ENCODE measurements around the gene FOSL2.
A peak's percentile ranks its signal among the peaks of the same experiment; 100 is the strongest.

Gene FOSL2

GRCh38 chr2:28377195-28377816, 15.4 kb upstream of the FOSL2 start:
- no peaks in the 10 kb centered on the region for H3K9me3 ChIP-seq (ENCODE audit: insufficient read depth, low read depth, low read length)
- peaks cover 37% of the 10 kb centered on the region for H3K27me3 ChIP-seq (ENCODE audit: insufficient read depth, low read length)
- H3K27ac ChIP-seq (ENCODE audit: low read depth, low read length) = no peak overlapping the region
- 94% methylated on average over 19 of the region's 19 CpGs for WGBS
- H3K36me3 ChIP-seq (ENCODE audit: insufficient read depth, low read length) = no peaks in the 10 kb centered on the region
- no peak overlapping the region for H3K9ac ChIP-seq (ENCODE audit: low read depth, low read length)
- H3K4me3 ChIP-seq (ENCODE audit: low read length) = no peak overlapping the region
- no peaks in the 10 kb centered on the region for H3K4me1 ChIP-seq (ENCODE audit: insufficient read depth, low read length)

- Histone ChIP-seq H3K9me3 (ENCODE audit: insufficient read depth, low read depth, low read length) (no peaks in the 10 kb centered on the region), H3K4me1 (ENCODE audit: insufficient read depth, low read length) (no peaks in the 10 kb centered on the region), H3K27me3 (ENCODE audit: insufficient read depth, low read length) (peaks cover 45% of the 10 kb centered on the region), H3K9ac (ENCODE audit: low read depth, low read length) (no peak overlapping the region), H3K27ac (ENCODE audit: low read depth, low read length) (no peak overlapping the region), H3K4me3 (ENCODE audit: low read length) (no peak overlapping the region), H3K36me3 (ENCODE audit: insufficient read depth, low read length) (no peaks in the 10 kb centered on the region)
- WGBS = 93% methylated on average over 9 of the region's 9 CpGs
Observed at GRCh38 chr2:28377984-28378678, 14.5 kb upstream of the FOSL2 start.

- Histone ChIP-seq H3K27ac (ENCODE audit: low read depth, low read length) (no peak overlapping the region), H3K9me3 (ENCODE audit: insufficient read depth, low read depth, low read length) (no peaks in the 10 kb centered on the region), H3K27me3 (ENCODE audit: insufficient read depth, low read length) (peaks cover 47% of the 10 kb centered on the region), H3K36me3 (ENCODE audit: insufficient read depth, low read length) (no peaks in the 10 kb centered on the region), H3K4me3 (ENCODE audit: low read length) (no peak overlapping the region), H3K4me1 (ENCODE audit: insufficient read depth, low read length) (no peaks in the 10 kb centered on the region), H3K9ac (ENCODE audit: low read depth, low read length) (no peak overlapping the region)
- WGBS = 92% methylated on average over 16 of the region's 16 CpGs
Observed at GRCh38 chr2:28378679-28379584, 13.7 kb upstream of the FOSL2 start.

GRCh38 chr2:28380219-28380618, 12.4 kb upstream of the FOSL2 start:
- no peak overlapping the region for H3K9ac ChIP-seq (ENCODE audit: low read depth, low read length)
- H3K4me3 ChIP-seq (ENCODE audit: low read length) = no peak overlapping the region
- WGBS = 87% methylated on average over 6 of the region's 6 CpGs
- no peaks in the 10 kb centered on the region for H3K9me3 ChIP-seq (ENCODE audit: insufficient read depth, low read depth, low read length)
- H3K27ac ChIP-seq (ENCODE audit: low read depth, low read length) = no peak overlapping the region
- no peaks in the 10 kb centered on the region for H3K4me1 ChIP-seq (ENCODE audit: insufficient read depth, low read length)
- no peaks in the 10 kb centered on the region for H3K36me3 ChIP-seq (ENCODE audit: insufficient read depth, low read length)
- peaks cover 52% of the 10 kb centered on the region for H3K27me3 ChIP-seq (ENCODE audit: insufficient read depth, low read length)

- H3K4me3 ChIP-seq (ENCODE audit: low read length) = no peak overlapping the region
- no peaks in the 10 kb centered on the region for H3K4me1 ChIP-seq (ENCODE audit: insufficient read depth, low read length)
- H3K9me3 ChIP-seq (ENCODE audit: insufficient read depth, low read depth, low read length) = no peaks in the 10 kb centered on the region
- no peak overlapping the region for H3K9ac ChIP-seq (ENCODE audit: low read depth, low read length)
- H3K36me3 ChIP-seq (ENCODE audit: insufficient read depth, low read length) = no peaks in the 10 kb centered on the region
- H3K27me3 ChIP-seq (ENCODE audit: insufficient read depth, low read length) = peaks cover 60% of the 10 kb centered on the region
- 87% methylated on average over 12 of the region's 12 CpGs for WGBS
- H3K27ac ChIP-seq (ENCODE audit: low read depth, low read length) = no peak overlapping the region
Observed at GRCh38 chr2:28381225-28382180, 11.2 kb upstream of the FOSL2 start.

GRCh38 chr2:28382755-28383154, 9.9 kb upstream of the FOSL2 start:
- H3K27ac ChIP-seq (ENCODE audit: low read depth, low read length) = no peak overlapping the region
- H3K27me3 ChIP-seq (ENCODE audit: insufficient read depth, low read length) = peaks cover 67% of the 10 kb centered on the region
- H3K36me3 ChIP-seq (ENCODE audit: insufficient read depth, low read length) = no peaks in the 10 kb centered on the region
- no peaks in the 10 kb centered on the region for H3K9me3 ChIP-seq (ENCODE audit: insufficient read depth, low read depth, low read length)
- 0 out of 2 replicates have a peak, but pooled peaks cover 2% of the 10 kb centered on the region for H3K4me1 ChIP-seq (ENCODE audit: insufficient read depth, low read length)
- H3K4me3 ChIP-seq (ENCODE audit: low read length) = no peak overlapping the region
- 90% methylated on average over 7 of the region's 7 CpGs for WGBS
- no peak overlapping the region for H3K9ac ChIP-seq (ENCODE audit: low read depth, low read length)

GRCh38 chr2:28387082-28387960, 5.3 kb upstream of the FOSL2 start:
- WGBS = 83% methylated on average over 3 of the region's 6 CpGs
- peaks cover 66% of the 10 kb centered on the region for H3K27me3 ChIP-seq (ENCODE audit: insufficient read depth, low read length)
- no peaks in the 10 kb centered on the region for H3K9me3 ChIP-seq (ENCODE audit: insufficient read depth, low read depth, low read length)

GRCh38 chr2:28389399-28390240, 3.0 kb upstream of the FOSL2 start:
- peak overlapping the region; percentile 65 for H3K27ac ChIP-seq (ENCODE audit: low read depth, low read length)
- 14% methylated on average over 16 of the region's 17 CpGs for WGBS
- peak overlapping the region; percentile 72 for H3K4me3 ChIP-seq (ENCODE audit: low read length)
- peaks cover 70% of the 10 kb centered on the region for H3K27me3 ChIP-seq (ENCODE audit: insufficient read depth, low read length)
- H3K4me1 ChIP-seq (ENCODE audit: insufficient read depth, low read length) = peaks cover 16% of the 10 kb centered on the region
- H3K9ac ChIP-seq (ENCODE audit: low read depth, low read length) = peak overlapping the region; percentile 79
- no peaks in the 10 kb centered on the region for H3K36me3 ChIP-seq (ENCODE audit: insufficient read depth, low read length)
- H3K9me3 ChIP-seq (ENCODE audit: insufficient read depth, low read depth, low read length) = no peaks in the 10 kb centered on the region

More at GRCh38 chr2:28387082-28387960, 5.3 kb upstream of the FOSL2 start:
- no peaks in the 10 kb centered on the region for H3K36me3 ChIP-seq (ENCODE audit: insufficient read depth, low read length)
- H3K4me1 ChIP-seq (ENCODE audit: insufficient read depth, low read length) = peaks cover 15% of the 10 kb centered on the region
- no peak overlapping the region for H3K9ac ChIP-seq (ENCODE audit: low read depth, low read length)
- H3K4me3 ChIP-seq (ENCODE audit: low read length) = no peak overlapping the region
- no peak overlapping the region for H3K27ac ChIP-seq (ENCODE audit: low read depth, low read length)

GRCh38 chr2:28390241-28390745, 2.4 kb upstream of the FOSL2 start:
- H3K36me3 ChIP-seq (ENCODE audit: insufficient read depth, low read length) = no peaks in the 10 kb centered on the region
- peak overlapping the region; percentile 79 for H3K9ac ChIP-seq (ENCODE audit: low read depth, low read length)
- under 1% methylated on average over 45 of the region's 45 CpGs for whole genome bisulfite sequencing
- H3K9me3 ChIP-seq (ENCODE audit: insufficient read depth, low read depth, low read length) = no peaks in the 10 kb centered on the region
- H3K4me3 ChIP-seq (ENCODE audit: low read length) = peak overlapping the region; percentile 72
- peak overlapping the region; percentile 65 for H3K27ac ChIP-seq (ENCODE audit: low read depth, low read length)
- H3K27me3 ChIP-seq (ENCODE audit: insufficient read depth, low read length) = peaks cover 72% of the 10 kb centered on the region
- H3K4me1 ChIP-seq (ENCODE audit: insufficient read depth, low read length) = peaks cover 23% of the 10 kb centered on the region
